HepG2 (cell line): ENCODE measurements around the gene DLL3. TPM values are rescaled to one million over a fixed set of nuclear protein-coding genes. Genes with fewer than 3 reads are reported as not detected.
A peak's percentile ranks its signal among the peaks of the same experiment; 100 is the strongest.

ENCODE experiments used
- ARNTL ChIP-seq: sonication (generic); formaldehyde crosslinking; IDR thresholded peaks from 2 replicates; pipeline ENCODE4 v1.4.0; 2020; ENCODE audit warnings: mild to moderate bottlenecking, missing genetic modification reagents
- FOXA3 ChIP-seq: IDR thresholded peaks from 2 replicates; pipeline ENCODE4 v1.6.1; 2016; ENCODE audit warnings: missing genetic modification reagents, missing compliant biosample characterization
- ISL2 ChIP-seq: sonication (generic); formaldehyde crosslinking; IDR thresholded peaks from 2 replicates; pipeline ENCODE4 v1.5.0; 2020; ENCODE audit warnings: missing genetic modification reagents
- KMT2A ChIP-seq: sonication (generic); formaldehyde crosslinking; IDR thresholded peaks from 2 replicates; pipeline ENCODE4 v1.4.0; 2020; ENCODE audit warnings: missing genetic modification reagents
- MEF2D ChIP-seq: sonication (generic); formaldehyde crosslinking; IDR thresholded peaks from 2 replicates; pipeline ENCODE4 v1.5.1; 2020; ENCODE audit warnings: mild to moderate bottlenecking, missing genetic modification reagents
- REPIN1 ChIP-seq: sonication (generic); formaldehyde crosslinking; IDR thresholded peaks from 2 replicates; pipeline ENCODE4 v1.8.0; 2022; ENCODE audit warnings: missing genetic modification reagents, low read depth, mild to moderate bottlenecking, borderline replicate concordance
- SP1 ChIP-seq, 2 experiments: fragments of 450-650 bp in 1 of 2; sonication (generic) in 1 of 2; formaldehyde crosslinking in 1 of 2; IDR thresholded peaks; 2 replicates each; pipeline versions ENCODE4 v1.4.0 to v1.6.1; 2016 to 2020; ENCODE audit warnings: missing genetic modification reagents in 1 of 2
- ZNF878 ChIP-seq: sonication (generic); formaldehyde crosslinking; IDR thresholded peaks from 2 replicates; pipeline ENCODE4 v1.8.1; 2023; ENCODE audit warnings: mild to moderate bottlenecking, missing genetic modification reagents, moderate library complexity
- ZSCAN21 ChIP-seq: sonication (generic); formaldehyde crosslinking; IDR thresholded peaks from 2 replicates; pipeline ENCODE4 v1.8.0; 2022; ENCODE audit warnings: mild to moderate bottlenecking, missing genetic modification reagents, moderate library complexity, borderline replicate concordance
- polyA plus RNA-seq, 8 experiments: library from polyadenylated mRNA; depleted of rRNA in 3 of 8; stranded (reverse) in 7 of 8; unstranded in 1 of 8; fragments of >200 nt; fragmentation: Illumina TruSeq in 4 of 8; extraction: Trizol in 4 of 8; gene quantifications; 2 replicates each; pipeline versions ENCODE4 v1.2.1 to v1.2.3, GENCODE V29; 2011 to 2016; ENCODE audit warnings: low read depth in 4 of 8, missing spikeins in 1 of 8, mixed read lengths in 1 of 8; ENCODE audit not compliant: insufficient read depth in 1 of 8
- total RNA-seq, 5 experiments: library from RNA; depleted of rRNA; stranded (reverse); fragments of >200 nt; fragmentation: Illumina TruSeq; extraction: Trizol; gene quantifications; 2 replicates each; pipeline ENCODE4 v1.2.3, GENCODE V29; 2016; ENCODE audit warnings: low read depth in 1 of 5
- TF ChIP-seq, protein P1 (sequence below), 2 experiments: fragments of 450-650 bp in 1 of 2; sonication (generic) in 1 of 2; formaldehyde crosslinking in 1 of 2; IDR thresholded peaks; 2 replicates each; pipeline versions ENCODE4 v1.6.1 to v1.8.0; 2016 to 2022; ENCODE audit warnings: antibody characterized with exemption in 1 of 2, mild to moderate bottlenecking in 1 of 2, missing genetic modification reagents in 1 of 2
- TF ChIP-seq, protein P2 (sequence below): sonication (generic); formaldehyde crosslinking; conservative IDR thresholded peaks from 2 replicates; pipeline ENCODE4 v1.4.0; 2020; ENCODE audit warnings: missing genetic modification reagents
- TF ChIP-seq, protein P3 (sequence below): sonication (generic); formaldehyde crosslinking; IDR thresholded peaks from 2 replicates; pipeline ENCODE4 v1.8.0; 2023; ENCODE audit warnings: mild to moderate bottlenecking, missing genetic modification reagents
- TF ChIP-seq, protein P4 (sequence below): sonication (generic); formaldehyde crosslinking; IDR thresholded peaks from 2 replicates; pipeline ENCODE4 v1.4.0; 2020; ENCODE audit warnings: missing genetic modification reagents, borderline replicate concordance

DLL3 gene
- total and polyA plus RNA-seq, 2 of the 13 experiments (the other 11 are each of a cell fraction or from before 2014, with no cell fraction given): 0.35 to 0.55 TPM

DNA sequence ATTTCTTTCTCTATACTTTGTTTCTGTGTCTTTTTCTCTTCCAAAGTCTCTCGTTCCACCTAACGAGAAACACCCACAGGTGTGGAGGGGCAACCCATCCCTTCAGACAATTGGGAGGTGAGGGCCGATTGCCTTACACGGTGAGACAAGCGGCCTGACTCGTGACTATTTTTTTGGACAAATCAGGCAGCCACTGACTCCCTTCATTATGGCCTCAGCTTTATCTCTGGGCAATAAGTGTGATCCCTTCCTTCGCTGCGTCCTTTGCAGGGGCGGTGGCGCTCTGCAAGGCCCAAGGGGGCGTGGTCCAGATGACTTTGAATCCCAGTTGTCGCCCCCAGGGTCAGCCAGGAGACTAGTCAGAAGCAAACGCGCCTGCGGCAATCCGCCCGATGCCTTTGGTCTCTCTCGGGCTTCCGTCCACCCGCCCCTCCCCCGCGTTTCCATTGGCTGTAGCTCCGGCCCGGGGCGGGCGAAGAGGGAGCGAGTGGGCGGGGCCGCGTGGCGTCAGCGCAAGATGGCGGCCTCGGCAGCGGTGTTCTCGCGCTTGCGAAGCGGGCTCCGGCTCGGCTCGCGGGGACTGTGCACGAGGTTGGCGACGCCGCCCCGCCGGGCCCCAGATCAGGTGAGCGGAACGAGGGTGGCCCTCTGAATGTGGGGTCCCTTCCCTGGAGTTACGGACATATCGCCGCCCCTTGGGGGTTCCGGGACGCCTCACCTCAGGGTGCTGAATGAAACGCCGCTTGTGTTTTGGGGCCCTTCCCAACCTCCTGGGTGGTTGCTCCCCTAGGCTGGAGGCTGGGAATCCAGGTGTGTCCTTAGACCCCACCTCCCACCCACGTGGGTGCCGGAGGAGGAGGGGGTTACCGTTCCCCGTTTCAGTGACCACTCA lies 18.2 kb upstream of the DLL3 start, which contains the start of gene TIMM50 (continued):
- TF ChIP-seq, protein P1, sequence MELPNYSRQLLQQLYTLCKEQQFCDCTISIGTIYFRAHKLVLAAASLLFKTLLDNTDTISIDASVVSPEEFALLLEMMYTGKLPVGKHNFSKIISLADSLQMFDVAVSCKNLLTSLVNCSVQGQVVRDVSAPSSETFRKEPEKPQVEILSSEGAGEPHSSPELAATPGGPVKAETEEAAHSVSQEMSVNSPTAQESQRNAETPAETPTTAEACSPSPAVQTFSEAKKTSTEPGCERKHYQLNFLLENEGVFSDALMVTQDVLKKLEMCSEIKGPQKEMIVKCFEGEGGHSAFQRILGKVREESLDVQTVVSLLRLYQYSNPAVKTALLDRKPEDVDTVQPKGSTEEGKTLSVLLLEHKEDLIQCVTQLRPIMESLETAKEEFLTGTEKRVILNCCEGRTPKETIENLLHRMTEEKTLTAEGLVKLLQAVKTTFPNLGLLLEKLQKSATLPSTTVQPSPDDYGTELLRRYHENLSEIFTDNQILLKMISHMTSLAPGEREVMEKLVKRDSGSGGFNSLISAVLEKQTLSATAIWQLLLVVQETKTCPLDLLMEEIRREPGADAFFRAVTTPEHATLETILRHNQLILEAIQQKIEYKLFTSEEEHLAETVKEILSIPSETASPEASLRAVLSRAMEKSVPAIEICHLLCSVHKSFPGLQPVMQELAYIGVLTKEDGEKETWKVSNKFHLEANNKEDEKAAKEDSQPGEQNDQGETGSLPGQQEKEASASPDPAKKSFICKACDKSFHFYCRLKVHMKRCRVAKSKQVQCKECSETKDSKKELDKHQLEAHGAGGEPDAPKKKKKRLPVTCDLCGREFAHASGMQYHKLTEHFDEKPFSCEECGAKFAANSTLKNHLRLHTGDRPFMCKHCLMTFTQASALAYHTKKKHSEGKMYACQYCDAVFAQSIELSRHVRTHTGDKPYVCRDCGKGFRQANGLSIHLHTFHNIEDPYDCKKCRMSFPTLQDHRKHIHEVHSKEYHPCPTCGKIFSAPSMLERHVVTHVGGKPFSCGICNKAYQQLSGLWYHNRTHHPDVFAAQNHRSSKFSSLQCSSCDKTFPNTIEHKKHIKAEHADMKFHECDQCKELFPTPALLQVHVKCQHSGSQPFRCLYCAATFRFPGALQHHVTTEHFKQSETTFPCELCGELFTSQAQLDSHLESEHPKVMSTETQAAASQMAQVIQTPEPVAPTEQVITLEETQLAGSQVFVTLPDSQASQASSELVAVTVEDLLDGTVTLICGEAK (IDR thresholded peaks at IDR 0.05): no peak
- TF ChIP-seq, protein P1 (CRISPR knock-in tag; IDR thresholded peaks at IDR 0.05): peak; percentile 78
- TF ChIP-seq KMT2A (CRISPR knock-in tag) (peak; percentile 90), ISL2 (no peak), ARNTL (CRISPR knock-in tag) (peak; percentile 79; the same call in 1 of the 2 replicates), MEF2D (CRISPR knock-in tag) (peak; percentile 42; the same call in 1 of the 2 replicates), FOXA3 (CRISPR knock-in tag) (peak; percentile 47; the same call in 1 of the 2 replicates), ZNF878 (CRISPR knock-in tag) (no peak), ZSCAN21 (peak; percentile 23; the same call in 1 of the 2 replicates), REPIN1 (CRISPR knock-in tag) (peak; percentile 94), SP1 (IDR thresholded peaks at IDR 0.05) (0 out of 2 replicates have a peak, but pooled peaks have one; percentile 27), SP1 (CRISPR knock-in tag; IDR thresholded peaks at IDR 0.05) (peak; percentile 100)
- TF ChIP-seq, protein P2, sequence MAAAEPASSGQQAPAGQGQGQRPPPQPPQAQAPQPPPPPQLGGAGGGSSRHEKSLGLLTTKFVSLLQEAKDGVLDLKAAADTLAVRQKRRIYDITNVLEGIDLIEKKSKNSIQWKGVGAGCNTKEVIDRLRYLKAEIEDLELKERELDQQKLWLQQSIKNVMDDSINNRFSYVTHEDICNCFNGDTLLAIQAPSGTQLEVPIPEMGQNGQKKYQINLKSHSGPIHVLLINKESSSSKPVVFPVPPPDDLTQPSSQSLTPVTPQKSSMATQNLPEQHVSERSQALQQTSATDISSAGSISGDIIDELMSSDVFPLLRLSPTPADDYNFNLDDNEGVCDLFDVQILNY (CRISPR knock-in tag): no peak
- TF ChIP-seq, protein P3, sequence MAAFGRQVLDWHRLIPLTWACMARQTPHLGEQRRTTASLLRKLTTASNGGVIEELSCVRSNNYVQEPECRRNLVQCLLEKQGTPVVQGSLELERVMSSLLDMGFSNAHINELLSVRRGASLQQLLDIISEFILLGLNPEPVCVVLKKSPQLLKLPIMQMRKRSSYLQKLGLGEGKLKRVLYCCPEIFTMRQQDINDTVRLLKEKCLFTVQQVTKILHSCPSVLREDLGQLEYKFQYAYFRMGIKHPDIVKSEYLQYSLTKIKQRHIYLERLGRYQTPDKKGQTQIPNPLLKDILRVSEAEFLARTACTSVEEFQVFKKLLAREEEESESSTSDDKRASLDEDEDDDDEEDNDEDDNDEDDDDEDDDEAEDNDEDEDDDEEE (CRISPR knock-in tag): no peak
- TF ChIP-seq, protein P4, sequence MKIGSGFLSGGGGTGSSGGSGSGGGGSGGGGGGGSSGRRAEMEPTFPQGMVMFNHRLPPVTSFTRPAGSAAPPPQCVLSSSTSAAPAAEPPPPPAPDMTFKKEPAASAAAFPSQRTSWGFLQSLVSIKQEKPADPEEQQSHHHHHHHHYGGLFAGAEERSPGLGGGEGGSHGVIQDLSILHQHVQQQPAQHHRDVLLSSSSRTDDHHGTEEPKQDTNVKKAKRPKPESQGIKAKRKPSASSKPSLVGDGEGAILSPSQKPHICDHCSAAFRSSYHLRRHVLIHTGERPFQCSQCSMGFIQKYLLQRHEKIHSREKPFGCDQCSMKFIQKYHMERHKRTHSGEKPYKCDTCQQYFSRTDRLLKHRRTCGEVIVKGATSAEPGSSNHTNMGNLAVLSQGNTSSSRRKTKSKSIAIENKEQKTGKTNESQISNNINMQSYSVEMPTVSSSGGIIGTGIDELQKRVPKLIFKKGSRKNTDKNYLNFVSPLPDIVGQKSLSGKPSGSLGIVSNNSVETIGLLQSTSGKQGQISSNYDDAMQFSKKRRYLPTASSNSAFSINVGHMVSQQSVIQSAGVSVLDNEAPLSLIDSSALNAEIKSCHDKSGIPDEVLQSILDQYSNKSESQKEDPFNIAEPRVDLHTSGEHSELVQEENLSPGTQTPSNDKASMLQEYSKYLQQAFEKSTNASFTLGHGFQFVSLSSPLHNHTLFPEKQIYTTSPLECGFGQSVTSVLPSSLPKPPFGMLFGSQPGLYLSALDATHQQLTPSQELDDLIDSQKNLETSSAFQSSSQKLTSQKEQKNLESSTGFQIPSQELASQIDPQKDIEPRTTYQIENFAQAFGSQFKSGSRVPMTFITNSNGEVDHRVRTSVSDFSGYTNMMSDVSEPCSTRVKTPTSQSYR (CRISPR knock-in tag): peak; percentile 71; the same call in 1 of the 2 replicates
